GM19025 (cell line): ENCODE measurements around the gene ZNF561.
"Not testable (repeated sequence)": the region's sequence is repeated elsewhere in the genome, so short reads cannot be mapped to it uniquely, and the experiment has no call there.

ENCODE experiments used
- ATAC-seq: cut with Tn5 transposase; IDR thresholded peaks from one replicate; pipeline ENCODE4 v1.9.1; 2021; ENCODE audit warnings: mild to moderate bottlenecking, low read depth, moderate library complexity; ENCODE audit not compliant: unreplicated experiment

Gene ZNF561

GRCh38 chr19:9582081-9582725, 38.8 kb downstream of the ZNF561 start:
- ATAC-seq: not testable (repeated sequence)

- no peak for ATAC-seq
Observed at GRCh38 chr19:9580728-9581127, 40.3 kb downstream of the ZNF561 start.

GRCh38 chr19:9570255-9570654, 50.8 kb downstream of the ZNF561 start:
- ATAC-seq: no peak

- no peak for ATAC-seq
Observed at GRCh38 chr19:9566729-9567128, 54.3 kb downstream of the ZNF561 start.

- no peak for ATAC-seq
Observed at GRCh38 chr19:9565900-9566705, 54.9 kb downstream of the ZNF561 start.
